ENCODE results near the gene PSENEN.

DNA sequence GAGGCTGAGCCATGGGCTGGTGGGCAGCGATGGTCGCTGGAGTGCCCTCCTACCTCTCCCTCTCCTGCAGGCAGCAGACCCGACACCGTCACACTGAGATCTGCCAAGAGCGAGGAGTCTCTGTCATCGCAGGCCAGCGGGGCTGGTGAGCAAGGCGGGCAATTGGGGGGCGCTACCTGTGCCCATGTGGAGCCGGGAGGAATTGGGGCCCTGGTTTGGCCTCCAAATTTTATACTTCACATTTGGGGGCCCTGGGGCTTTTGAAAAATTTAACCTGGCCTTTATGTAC lies 39.8 kb downstream of the PSENEN start:
- TF ChIP-seq, protein P1, sequence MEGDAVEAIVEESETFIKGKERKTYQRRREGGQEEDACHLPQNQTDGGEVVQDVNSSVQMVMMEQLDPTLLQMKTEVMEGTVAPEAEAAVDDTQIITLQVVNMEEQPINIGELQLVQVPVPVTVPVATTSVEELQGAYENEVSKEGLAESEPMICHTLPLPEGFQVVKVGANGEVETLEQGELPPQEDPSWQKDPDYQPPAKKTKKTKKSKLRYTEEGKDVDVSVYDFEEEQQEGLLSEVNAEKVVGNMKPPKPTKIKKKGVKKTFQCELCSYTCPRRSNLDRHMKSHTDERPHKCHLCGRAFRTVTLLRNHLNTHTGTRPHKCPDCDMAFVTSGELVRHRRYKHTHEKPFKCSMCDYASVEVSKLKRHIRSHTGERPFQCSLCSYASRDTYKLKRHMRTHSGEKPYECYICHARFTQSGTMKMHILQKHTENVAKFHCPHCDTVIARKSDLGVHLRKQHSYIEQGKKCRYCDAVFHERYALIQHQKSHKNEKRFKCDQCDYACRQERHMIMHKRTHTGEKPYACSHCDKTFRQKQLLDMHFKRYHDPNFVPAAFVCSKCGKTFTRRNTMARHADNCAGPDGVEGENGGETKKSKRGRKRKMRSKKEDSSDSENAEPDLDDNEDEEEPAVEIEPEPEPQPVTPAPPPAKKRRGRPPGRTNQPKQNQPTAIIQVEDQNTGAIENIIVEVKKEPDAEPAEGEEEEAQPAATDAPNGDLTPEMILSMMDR (IDR thresholded peaks at IDR 0.05): no peak
- no peak for TF ChIP-seq POLR2A (IDR thresholded peaks at IDR 0.05)
